PFSK-1 (cell line): ENCODE measurements around the gene CLDN34.

Source experiments
- FOXP2 ChIP-seq: optimal IDR thresholded peaks from 2 replicates; pipeline ENCODE3; 2011; ENCODE audit warnings: borderline replicate concordance, control low read depth, inconsistent platforms; ENCODE audit not compliant: insufficient read depth; ENCODE audit errors: extremely low read length, extremely low read depth
- POLR2AphosphoS5 ChIP-seq: IDR thresholded peaks from 2 replicates; pipeline ENCODE4 v1.6.1; 2012; ENCODE audit warnings: low read depth, mild to moderate bottlenecking, control low read depth, low read length, moderate library complexity
- SIN3A ChIP-seq: IDR thresholded peaks from 2 replicates; pipeline ENCODE4 v1.6.1; 2012; ENCODE audit warnings: mild to moderate bottlenecking, low read length, moderate library complexity, borderline replicate concordance; ENCODE audit not compliant: insufficient read depth
- TAF1 ChIP-seq: IDR thresholded peaks from 2 replicates; pipeline ENCODE4 v1.6.1; 2012; ENCODE audit warnings: low read length, control low read depth, borderline replicate concordance; ENCODE audit not compliant: insufficient read depth
- TF ChIP-seq, protein P1 (sequence below), 2 experiments: IDR thresholded peaks; 2 replicates each; pipeline versions ENCODE4 v1.6.1 to v1.8.0; 2011 to 2012; ENCODE audit warnings: low read depth in 2 of 2, low read length in 2 of 2, control low read depth in 1 of 2, inconsistent platforms in 1 of 2, mild to moderate bottlenecking in 1 of 2, moderate library complexity in 1 of 2; ENCODE audit not compliant: insufficient read depth in 1 of 2

DNA sequence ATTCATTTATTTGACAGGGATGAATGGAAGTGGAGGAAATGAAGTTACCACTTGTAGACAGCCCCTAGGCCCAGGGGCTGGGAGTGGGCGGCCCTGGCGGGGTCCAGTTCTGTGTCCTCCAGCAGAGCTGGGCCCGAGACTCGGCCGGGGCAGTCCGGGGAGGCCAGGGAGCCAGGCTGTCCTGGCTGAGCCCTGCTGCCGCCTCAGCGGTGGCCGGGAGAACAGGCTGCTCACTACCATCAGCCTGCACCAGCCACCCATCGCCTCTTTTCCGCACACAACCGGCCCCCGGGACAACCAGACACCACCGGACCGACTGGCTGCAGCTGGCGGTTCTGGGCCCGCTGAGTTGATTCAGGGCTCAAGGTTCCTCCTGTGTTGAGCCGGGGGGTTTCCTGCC is 25.6 kb downstream of the CLDN34 start:
- TF ChIP-seq, protein P1, sequence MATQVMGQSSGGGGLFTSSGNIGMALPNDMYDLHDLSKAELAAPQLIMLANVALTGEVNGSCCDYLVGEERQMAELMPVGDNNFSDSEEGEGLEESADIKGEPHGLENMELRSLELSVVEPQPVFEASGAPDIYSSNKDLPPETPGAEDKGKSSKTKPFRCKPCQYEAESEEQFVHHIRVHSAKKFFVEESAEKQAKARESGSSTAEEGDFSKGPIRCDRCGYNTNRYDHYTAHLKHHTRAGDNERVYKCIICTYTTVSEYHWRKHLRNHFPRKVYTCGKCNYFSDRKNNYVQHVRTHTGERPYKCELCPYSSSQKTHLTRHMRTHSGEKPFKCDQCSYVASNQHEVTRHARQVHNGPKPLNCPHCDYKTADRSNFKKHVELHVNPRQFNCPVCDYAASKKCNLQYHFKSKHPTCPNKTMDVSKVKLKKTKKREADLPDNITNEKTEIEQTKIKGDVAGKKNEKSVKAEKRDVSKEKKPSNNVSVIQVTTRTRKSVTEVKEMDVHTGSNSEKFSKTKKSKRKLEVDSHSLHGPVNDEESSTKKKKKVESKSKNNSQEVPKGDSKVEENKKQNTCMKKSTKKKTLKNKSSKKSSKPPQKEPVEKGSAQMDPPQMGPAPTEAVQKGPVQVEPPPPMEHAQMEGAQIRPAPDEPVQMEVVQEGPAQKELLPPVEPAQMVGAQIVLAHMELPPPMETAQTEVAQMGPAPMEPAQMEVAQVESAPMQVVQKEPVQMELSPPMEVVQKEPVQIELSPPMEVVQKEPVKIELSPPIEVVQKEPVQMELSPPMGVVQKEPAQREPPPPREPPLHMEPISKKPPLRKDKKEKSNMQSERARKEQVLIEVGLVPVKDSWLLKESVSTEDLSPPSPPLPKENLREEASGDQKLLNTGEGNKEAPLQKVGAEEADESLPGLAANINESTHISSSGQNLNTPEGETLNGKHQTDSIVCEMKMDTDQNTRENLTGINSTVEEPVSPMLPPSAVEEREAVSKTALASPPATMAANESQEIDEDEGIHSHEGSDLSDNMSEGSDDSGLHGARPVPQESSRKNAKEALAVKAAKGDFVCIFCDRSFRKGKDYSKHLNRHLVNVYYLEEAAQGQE (IDR thresholded peaks at IDR 0.05; ENCODE audit: insufficient read depth in 1 of 2, low read depth in 2 of 2, low read length in 2 of 2), result no peak
- no peak for TF ChIP-seq TAF1
- no peak for TF ChIP-seq SIN3A
- TF ChIP-seq POLR2AphosphoS5, result no peak
- TF ChIP-seq FOXP2, result no peak
